K562 (cell line): Measurements from ENCODE around the gene FMNL2. TPM values are rescaled to one million over a fixed set of nuclear protein-coding genes. Genes with fewer than 3 reads are reported as not detected.

ENCODE experiments used
- ATAC-seq: fragments of 200-7000 bp; cut with Tn5 transposase; 3 replicates; pipeline ENCODE4 v1.9.1; 2020; ENCODE audit warnings: moderate library complexity
- BruUV-seq: library from RNA; stranded (reverse); fragments of 400-500 nt; replicated peaks from 2 replicates; lab custom pipeline; 2021; lab: Mats Ljungman, UMichigan
- CTCF ChIA-PET: fragments of 300-600 bp; formaldehyde crosslinking; extraction: SDS; loops from one replicate; lab custom pipeline; 2021; ENCODE audit warnings: low intra/inter-chr PET ratio; lab: Yijun Ruan, JAX
- POLR2A ChIA-PET: fragments of 300-600, 350-650 bp; sonication (Branson Sonifier 250); formaldehyde crosslinking; extraction: SDS; loops from one replicate; lab custom pipeline; 2021; ENCODE audit warnings: antibody characterized with exemption, inconsistent platforms; lab: Yijun Ruan, JAX
- DNase-seq, 4 experiments: peaks; one replicate each; pipeline versions ENCODE4 v3.0.0 to v3.0.0-alpha.2; 2011 to 2018; ENCODE audit warnings: low spot score in 3 of 4, mixed read lengths in 3 of 4; ENCODE audit errors: extremely low read depth in 1 of 4
- FAIRE-seq: peaks from 2 replicates; lab custom pipeline; 2011; peaks lifted over from hg19 to GRCh38; lab: Jason Lieb, UNC
- H2AFZ ChIP-seq: 2 replicates; pipeline ENCODE4 v1.6.0; 2011; ENCODE audit warnings: low read depth, low read length, control low read depth, inconsistent platforms
- H3K27ac ChIP-seq: fragments of 200-600 bp; 3 replicates; pipeline ENCODE4 v1.8.0; 2011; ENCODE audit warnings: low read depth, mild to moderate bottlenecking, control low read depth, inconsistent platforms, low read length, moderate library complexity, mixed read lengths; ENCODE audit errors: extremely low read depth
- H3K27me3 ChIP-seq, 2 experiments: fragments of 300-600 bp in 1 of 2; 2 replicates in 1 of 2; 3 replicates in 1 of 2; pipeline versions ENCODE4 v1.6.0 to v1.8.0; 2011; ENCODE audit warnings: inconsistent platforms in 2 of 2, low read length in 2 of 2, mild to moderate bottlenecking in 1 of 2, mixed read lengths in 1 of 2, moderate library complexity in 1 of 2; ENCODE audit not compliant: control insufficient read depth in 2 of 2, insufficient read depth in 2 of 2
- H3K36me3 ChIP-seq: fragments of 300-600 bp; 3 replicates; pipeline ENCODE4 v1.8.0; 2011; ENCODE audit warnings: mild to moderate bottlenecking, low read length, inconsistent platforms; ENCODE audit not compliant: control insufficient read depth, insufficient read depth
- H3K4me1 ChIP-seq, 2 experiments: fragments of 200-600 bp in 1 of 2; replicated peaks in 1 of 2; 2 replicates in 1 of 2; 3 replicates in 1 of 2; pipeline versions ENCODE4 v1.5.1 to v1.8.0; 2011; ENCODE audit warnings: inconsistent platforms in 2 of 2, low read length in 2 of 2, mild to moderate bottlenecking in 1 of 2, mixed read lengths in 1 of 2, moderate library complexity in 1 of 2; ENCODE audit not compliant: control insufficient read depth in 2 of 2, insufficient read depth in 2 of 2
- H3K4me2 ChIP-seq: 2 replicates; pipeline ENCODE4 v1.6.1; 2011; ENCODE audit warnings: low read length, control low read depth, inconsistent platforms, mixed read lengths; ENCODE audit not compliant: insufficient read depth
- H3K4me3 ChIP-seq: fragments of 200-600 bp; sonication (generic), shearing (Covaris generic); 2 replicates; pipeline ENCODE4 v1.5.1; 2016; ENCODE audit warnings: control low read depth, inconsistent platforms
- H3K79me2 ChIP-seq: fragments of 200-600 bp; 3 replicates; pipeline ENCODE4 v1.8.0; 2011; ENCODE audit warnings: low read length, inconsistent platforms; ENCODE audit not compliant: control insufficient read depth, insufficient read depth
- H3K9ac ChIP-seq, 2 experiments: 2 replicates each; pipeline versions ENCODE4 v1.6.0 to v1.6.1; 2011; ENCODE audit warnings: low read depth in 2 of 2, low read length in 2 of 2, control low read depth in 1 of 2, inconsistent platforms in 1 of 2, mild to moderate bottlenecking in 1 of 2, mixed read lengths in 1 of 2; ENCODE audit not compliant: insufficient read depth in 1 of 2
- H3K9me1 ChIP-seq: one replicate; pipeline ENCODE4 v1.6.0; 2011; ENCODE audit warnings: inconsistent platforms, mild to moderate bottlenecking, low read length, moderate library complexity; ENCODE audit not compliant: control insufficient read depth, insufficient read depth
- H3K9me3 ChIP-seq: replicated peaks from 2 replicates; pipeline ENCODE4 v1.5.1; 2011; ENCODE audit warnings: low read depth, low read length, inconsistent platforms; ENCODE audit not compliant: control insufficient read depth, insufficient read depth
- H4K20me1 ChIP-seq: replicated peaks from 2 replicates; pipeline ENCODE4 v1.6.1; 2011; ENCODE audit warnings: low read length, inconsistent platforms, mixed read lengths; ENCODE audit not compliant: control insufficient read depth, insufficient read depth
- BACH1 ChIP-seq: fragments of 200-800 bp; sonication (Bioruptor generic); IDR thresholded peaks from 2 replicates; pipeline ENCODE4 v1.6.1; 2016; ENCODE audit warnings: missing genetic modification characterization, missing compliant biosample characterization
- BCOR ChIP-seq: fragments of 450-650 bp; IDR thresholded peaks from 2 replicates; pipeline ENCODE4 v1.6.1; 2016
- FOXJ2 ChIP-seq: fragments of 200-800 bp; sonication (Bioruptor generic); IDR thresholded peaks from 2 replicates; pipeline ENCODE4 v1.6.1; 2016; ENCODE audit warnings: missing genetic modification characterization, missing compliant biosample characterization
- HCFC1 ChIP-seq: IDR thresholded peaks from 2 replicates; pipeline ENCODE4 v1.6.1; 2012; ENCODE audit warnings: low read depth, low read length, improper control_type of control experiment
- HDAC3 ChIP-seq: fragments of 450-650 bp; IDR thresholded peaks from 2 replicates; pipeline ENCODE4 v1.6.1; 2018; ENCODE audit warnings: borderline replicate concordance, mild to moderate bottlenecking, moderate library complexity; ENCODE audit not compliant: partially characterized antibody
- HMG20B ChIP-seq: fragments of 250-450 bp; sonication (Bioruptor Pico); IDR thresholded peaks from 2 replicates; pipeline ENCODE4 v1.5.0; 2021; ENCODE audit warnings: mild to moderate bottlenecking
- HNRNPLL ChIP-seq: fragments of 200-400 bp; formaldehyde crosslinking; IDR thresholded peaks from 2 replicates; pipeline ENCODE4 v1.6.1; 2017; ENCODE audit warnings: low read length, low read depth, mild to moderate bottlenecking; ENCODE audit not compliant: poor library complexity, severe bottlenecking
- MAFG ChIP-seq: fragments of 450-650 bp; conservative IDR thresholded peaks from 2 replicates; pipeline ENCODE4 v1.6.1; 2016; ENCODE audit warnings: missing genetic modification characterization, missing compliant biosample characterization
- NELFE ChIP-seq: IDR thresholded peaks from 2 replicates; pipeline ENCODE4 v1.6.1; 2011; ENCODE audit warnings: mild to moderate bottlenecking; ENCODE audit not compliant: insufficient read depth, insufficient read length
- NRF1 ChIP-seq, 2 experiments: fragments of 450-650 bp; IDR thresholded peaks in 1 of 2; conservative IDR thresholded peaks in 1 of 2; 2 replicates each; pipeline ENCODE4 v1.6.1; 2014; ENCODE audit warnings: mild to moderate bottlenecking in 2 of 2
- SMARCB1 ChIP-seq: IDR thresholded peaks from 2 replicates; pipeline ENCODE4 v1.6.1; 2011; ENCODE audit warnings: improper control_type of control experiment, low read depth; ENCODE audit not compliant: insufficient read length
- SNRNP70 ChIP-seq: fragments of 200-400 bp; formaldehyde crosslinking; optimal IDR thresholded peaks from 2 replicates; pipeline ENCODE3; 2017; ENCODE audit warnings: low read depth, low read length
- ZNF217 ChIP-seq: sonication (generic); formaldehyde crosslinking; IDR thresholded peaks from 2 replicates; pipeline ENCODE4 v1.8.0; 2022; ENCODE audit warnings: mild to moderate bottlenecking, missing genetic modification reagents
- ZNF232 ChIP-seq: sonication (generic); formaldehyde crosslinking; IDR thresholded peaks from 2 replicates; pipeline ENCODE4 v1.8.0; 2022; ENCODE audit warnings: mild to moderate bottlenecking, missing genetic modification reagents
- ZNF384 ChIP-seq: IDR thresholded peaks from 2 replicates; pipeline ENCODE4 v1.6.1; 2012; ENCODE audit warnings: low read depth, low read length, improper control_type of control experiment
- ZNF75A ChIP-seq: fragments of 450-650 bp; formaldehyde crosslinking; IDR thresholded peaks from 2 replicates; pipeline ENCODE4 v1.4.0; 2020; ENCODE audit warnings: mild to moderate bottlenecking
- ZNF785 ChIP-seq: fragments of 250-450 bp; sonication (Bioruptor Pico); IDR thresholded peaks from 2 replicates; pipeline ENCODE4 v1.4.0; 2020; ENCODE audit warnings: mild to moderate bottlenecking
- WGBS: fragments of 100-300 bp; shearing (Covaris generic); methylation state at CpG from one replicate; pipeline ENCODE4 v1.1.6; 2016; ENCODE audit warnings: low coverage, mixed read lengths; ENCODE audit not compliant: insufficient coverage; ENCODE audit errors: missing lambda C conversion rate; 5-methylcytosine and 5-hydroxymethylcytosine counted together
- in situ Hi-C: fragments of 300-500 bp; cut with MboI; formaldehyde crosslinking; loops from 4 replicates; pipeline ENCODE4 v1.15.0; 2018; ENCODE audit warnings: inconsistent platforms, mixed read lengths
- intact Hi-C: fragments of 100-400 bp; cut with micrococcal nuclease; formaldehyde crosslinking; loops from 2 replicates; pipeline ENCODE4 v1.14.2; 2022
- polyA plus RNA-seq, 8 experiments: library from polyadenylated mRNA; depleted of rRNA in 4 of 8; stranded (reverse) in 5 of 8; unstranded in 3 of 8; fragments of >200 nt; fragmentation: Nextera tagmentation in 2 of 8; fragmentation: Illumina TruSeq in 1 of 8; extraction: Ambion mirVana in 2 of 8; extraction: Trizol in 1 of 8; gene quantifications; 2 replicates each; pipeline versions ENCODE4 v1.2.1 to v1.2.3, GENCODE V29; 2011 to 2014; ENCODE audit warnings: inconsistent platforms in 1 of 8, missing spikeins in 1 of 8
- total RNA-seq, 7 experiments: library from RNA; depleted of rRNA in 6 of 7; stranded (reverse); fragments of >200 nt in 6 of 7; fragmentation: Illumina TruSeq in 2 of 7; extraction: Trizol in 2 of 7; gene quantifications; 2 replicates each; pipeline versions ENCODE4 v1.2.1 to v1.2.3, GENCODE V29; 2011 to 2021; ENCODE audit warnings: low replicate concordance in 1 of 7
- TF ChIP-seq, protein P1 (sequence below), 2 experiments: fragments of 450-650 bp; conservative IDR thresholded peaks; 2 replicates each; pipeline ENCODE4 v1.6.1; 2017; ENCODE audit warnings: mild to moderate bottlenecking in 2 of 2, moderate library complexity in 2 of 2

The FMNL2 gene
- total and polyA plus RNA-seq, 9 of the 15 experiments (the other 6 are each of a cell fraction or from before 2014, with no cell fraction given): 0.15 to 0.49 (median 0.24) TPM; not detected in 1

DNA sequence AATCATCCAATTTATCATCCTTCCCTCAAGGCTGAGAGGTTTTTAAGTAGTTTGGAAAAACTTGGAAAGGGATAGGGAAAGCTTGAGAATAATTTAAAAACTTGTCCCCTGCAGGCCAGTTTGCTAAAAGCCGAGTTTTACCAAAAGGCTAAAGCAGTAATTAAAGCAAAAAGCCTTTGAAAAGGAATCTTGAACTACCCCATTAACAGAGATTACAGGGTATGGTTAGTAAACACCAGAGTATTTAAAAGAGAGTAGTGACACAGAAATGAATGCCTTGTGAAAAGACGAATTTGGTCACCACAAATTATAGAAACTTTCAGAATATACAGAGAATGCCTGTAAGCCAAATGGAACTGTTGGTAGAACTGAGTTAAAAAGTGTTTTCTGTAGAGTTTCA lies 85.0 kb downstream of the FMNL2 start:
- 0% methylated on average over 2 of the region's 2 CpGs for WGBS
- Histone ChIP-seq H2AFZ (no peak overlapping the region), H3K4me2 (no peak overlapping the region), H3K4me1 (no peaks in the 10 kb centered on the region), H3K9me1 (no peaks in the 10 kb centered on the region), H4K20me1 (no peaks in the 10 kb centered on the region), H3K9ac (no peak overlapping the region), H3K4me3 (no peak overlapping the region), H3K9me3 (no peaks in the 10 kb centered on the region), H3K27me3 (peaks cover 5 to 12% of the 10 kb centered on the region in 2 experiments; a peak in 3 of 5 replicates), H3K27ac (no peak overlapping the region), H3K36me3 (no peaks in the 10 kb centered on the region), H3K79me2 (no peaks in the 10 kb centered on the region)
- intact Hi-C loops: no loop called here
- ATAC-seq (no peak), DNase-seq (no peak), FAIRE-seq (no peak)
- POLR2A ChIA-PET: interaction anchor here (1.8 kb wide), 1 partner anchor 12 kb away, joined by 5 read pairs; no protein-coding TSS in a partner anchor
- in situ Hi-C loops: no loop called here
- TF ChIP-seq ZNF75A (CRISPR knock-in tag): no peak
- TF ChIP-seq ZNF785 (CRISPR knock-in tag): no peak
- TF ChIP-seq NELFE: no peak
- TF ChIP-seq NRF1 (conservative IDR thresholded peaks at IDR 0.05 in 1 of 2, IDR thresholded peaks at IDR 0.05 in 1 of 2): no peak
- no peak for TF ChIP-seq ZNF232 (CRISPR knock-in tag)
- TF ChIP-seq BCOR: no peak
- no peak for TF ChIP-seq SNRNP70
- TF ChIP-seq FOXJ2 (tag): no peak
- no peak for TF ChIP-seq ZNF217 (CRISPR knock-in tag)
- no peak for TF ChIP-seq HDAC3
- no peak for TF ChIP-seq ZNF384
- no peak for TF ChIP-seq HNRNPLL
- TF ChIP-seq, protein P1, sequence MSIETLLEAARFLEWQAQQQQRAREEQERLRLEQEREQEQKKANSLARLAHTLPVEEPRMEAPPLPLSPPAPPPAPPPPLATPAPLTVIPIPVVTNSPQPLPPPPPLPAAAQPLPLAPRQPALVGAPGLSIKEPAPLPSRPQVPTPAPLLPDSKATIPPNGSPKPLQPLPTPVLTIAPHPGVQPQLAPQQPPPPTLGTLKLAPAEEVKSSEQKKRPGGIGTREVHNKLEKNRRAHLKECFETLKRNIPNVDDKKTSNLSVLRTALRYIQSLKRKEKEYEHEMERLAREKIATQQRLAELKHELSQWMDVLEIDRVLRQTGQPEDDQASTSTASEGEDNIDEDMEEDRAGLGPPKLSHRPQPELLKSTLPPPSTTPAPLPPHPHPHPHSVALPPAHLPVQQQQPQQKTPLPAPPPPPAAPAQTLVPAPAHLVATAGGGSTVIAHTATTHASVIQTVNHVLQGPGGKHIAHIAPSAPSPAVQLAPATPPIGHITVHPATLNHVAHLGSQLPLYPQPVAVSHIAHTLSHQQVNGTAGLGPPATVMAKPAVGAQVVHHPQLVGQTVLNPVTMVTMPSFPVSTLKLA (conservative IDR thresholded peaks at IDR 0.05): no peak
- no peak for TF ChIP-seq MAFG (tag)
- no peak for TF ChIP-seq BACH1 (tag)
- TF ChIP-seq SMARCB1: no peak
- no peak for TF ChIP-seq HMG20B (CRISPR knock-in tag)
- no peak for TF ChIP-seq HCFC1
- CTCF ChIA-PET: no interaction called here
- BruUV-seq: no TSS peak
